Adrenal gland (tissue), 5 donors: Measurements from ENCODE around the gene INPPL1.

ENCODE experiments used
- CTCF ChIP-seq, 6 experiments: fragments of 450-650 bp in 4 of 6; fragments of 200-600 bp in 2 of 6; sonication (generic) in 1 of 6; IDR thresholded peaks; 1 replicate in 5 of 6; 2 replicates in 1 of 6; pipeline versions ENCODE4 v1.5.1 to v1.8.0; 2016 to 2021; ENCODE audit warnings: antibody characterized with exemption in 6 of 6, mild to moderate bottlenecking in 2 of 6, moderate library complexity in 1 of 6
- POLR2A ChIP-seq, 2 donors: fragments of 450-650 bp; IDR thresholded peaks; one replicate each; pipeline ENCODE4 v1.6.1; 2017; ENCODE audit warnings: antibody characterized with exemption in 2 of 2, mild to moderate bottlenecking in 2 of 2, moderate library complexity in 1 of 2
- donor health status: DM: no; HTN: no; CAD: no.

GRCh38 chr11:72240461-72241290 is 16.1 kb downstream of the INPPL1 start:
- TF ChIP-seq CTCF (IDR thresholded peaks at IDR 0.05) (no peak), POLR2A (IDR thresholded peaks at IDR 0.05) (no peak)
